ENCODE data around the gene CRCP. TPM values are rescaled to one million over a fixed set of nuclear protein-coding genes. Genes with fewer than 3 reads are reported as not detected.
"Not testable (repeated sequence)": the region's sequence is repeated elsewhere in the genome, so short reads cannot be mapped to it uniquely, and the experiment has no call there.

Gene CRCP
- polyA plus RNA-seq, 1 donor from 2014 or later: 51.2 TPM

GRCh38 chr7:66157060-66157459 lies 42.4 kb downstream of the CRCP start:
- Mint-ChIP-seq H3K27me3 (no peaks in the 10 kb centered on the region), H3K36me3 (peaks cover 22% of the 10 kb centered on the region), H3K4me3 (no peak overlapping the region), H3K4me1 (no peaks in the 10 kb centered on the region), H3K9me3 (peaks cover 3 to 6% (median 4%) of the 10 kb centered on the region in 3 donors), H3K27ac (peak overlapping the region in 1 of 3 donors; percentile 10)

- no peaks in the 10 kb centered on the region for H3K4me1 Mint-ChIP-seq
- peaks cover 12% of the 10 kb centered on the region for H3K36me3 Mint-ChIP-seq
- no peak overlapping the region for H3K4me3 Mint-ChIP-seq
- peaks cover 3 to 6% (median 4%) of the 10 kb centered on the region in 3 donors for H3K9me3 Mint-ChIP-seq
- no peak overlapping the region for H3K27ac Mint-ChIP-seq
- no peaks in the 10 kb centered on the region for H3K27me3 Mint-ChIP-seq
Observed at GRCh38 chr7:66162622-66163021, 48.0 kb downstream of the CRCP start.

GRCh38 chr7:66163186-66163610 lies 48.6 kb downstream of the CRCP start:
- Mint-ChIP-seq H3K36me3 (peaks cover 9% of the 10 kb centered on the region), H3K9me3 (peaks cover 3 to 4% (median 3%) of the 10 kb centered on the region in 3 donors), H3K4me1 (no peaks in the 10 kb centered on the region), H3K27me3 (no peaks in the 10 kb centered on the region), H3K27ac (peak overlapping the region in 1 of 3 donors; percentile 23), H3K4me3 (no peak overlapping the region)

- H3K4me1 Mint-ChIP-seq: no peaks in the 10 kb centered on the region
- H3K27me3 Mint-ChIP-seq: no peaks in the 10 kb centered on the region
- H3K27ac Mint-ChIP-seq: no peak overlapping the region
- H3K9me3 Mint-ChIP-seq: peaks cover 0 to 3% (median 2%) of the 10 kb centered on the region in 3 donors
- no peak overlapping the region for H3K4me3 Mint-ChIP-seq
- H3K36me3 Mint-ChIP-seq: peaks cover 3% of the 10 kb centered on the region
Observed at GRCh38 chr7:66164356-66164755, 49.7 kb downstream of the CRCP start.

DNA sequence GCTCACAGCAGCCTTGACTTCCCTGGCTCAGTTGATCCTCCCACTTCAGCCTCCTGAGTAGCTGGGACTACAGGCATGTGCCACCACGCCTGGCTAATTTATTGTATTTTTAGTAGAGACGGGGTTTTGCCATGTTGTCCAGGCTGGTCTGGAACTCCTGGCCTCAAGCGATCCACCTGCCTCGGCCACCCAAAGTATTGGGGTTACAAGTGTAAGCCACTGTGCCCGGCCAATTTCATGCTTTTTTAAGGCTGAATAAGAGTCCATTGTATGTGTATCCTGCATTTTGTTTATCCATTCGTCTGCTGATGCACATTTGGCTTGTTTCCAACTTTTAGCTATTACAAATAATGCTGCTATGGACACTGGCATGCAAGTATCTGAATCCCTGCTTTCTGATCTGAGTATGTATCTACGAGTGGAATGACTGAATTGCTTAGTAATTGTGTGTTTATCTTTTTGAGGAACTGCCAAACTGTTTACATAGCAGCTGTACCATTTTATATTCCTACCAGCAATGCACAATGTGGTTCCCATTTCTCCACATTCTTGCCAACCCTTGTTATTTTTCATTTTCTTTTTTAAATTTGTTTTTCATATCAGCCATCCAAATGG lies 53.2 kb downstream of the CRCP start:
- no peaks in the 10 kb centered on the region for H3K27me3 Mint-ChIP-seq
- H3K9me3 Mint-ChIP-seq: no peaks in the 10 kb centered on the region
- no peak overlapping the region for H3K4me3 Mint-ChIP-seq
- no peak overlapping the region for H3K27ac Mint-ChIP-seq
- peaks cover 3% of the 10 kb centered on the region for H3K36me3 Mint-ChIP-seq
- H3K4me1 Mint-ChIP-seq: no peaks in the 10 kb centered on the region

DNA sequence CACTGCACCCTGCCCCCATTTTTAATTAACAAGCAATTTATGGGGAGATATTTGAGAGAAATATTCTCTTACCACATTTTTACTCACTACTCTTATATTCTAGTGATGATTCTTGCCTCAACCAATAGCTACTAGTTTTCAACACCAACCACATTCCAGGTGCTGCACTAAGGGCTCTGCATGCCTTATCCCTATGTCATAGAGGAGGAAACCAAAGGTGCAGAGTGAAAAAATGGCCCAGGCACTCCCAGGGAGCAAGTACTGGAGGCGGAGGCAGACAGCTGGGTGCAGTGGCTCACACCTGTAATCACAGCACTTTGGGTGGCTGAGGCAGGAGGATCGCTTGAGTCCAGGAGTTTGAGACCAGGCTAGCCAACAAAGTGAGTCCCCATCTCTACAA lies 55.0 kb downstream of the CRCP start:
- Mint-ChIP-seq H3K27me3 (no peaks in the 10 kb centered on the region), H3K27ac (no peak overlapping the region), H3K4me3 (no peak overlapping the region), H3K4me1 (peaks cover 0 to 2% (median 0%) of the 10 kb centered on the region in 3 donors), H3K36me3 (peaks cover 2% of the 10 kb centered on the region), H3K9me3 (no peaks in the 10 kb centered on the region)

DNA sequence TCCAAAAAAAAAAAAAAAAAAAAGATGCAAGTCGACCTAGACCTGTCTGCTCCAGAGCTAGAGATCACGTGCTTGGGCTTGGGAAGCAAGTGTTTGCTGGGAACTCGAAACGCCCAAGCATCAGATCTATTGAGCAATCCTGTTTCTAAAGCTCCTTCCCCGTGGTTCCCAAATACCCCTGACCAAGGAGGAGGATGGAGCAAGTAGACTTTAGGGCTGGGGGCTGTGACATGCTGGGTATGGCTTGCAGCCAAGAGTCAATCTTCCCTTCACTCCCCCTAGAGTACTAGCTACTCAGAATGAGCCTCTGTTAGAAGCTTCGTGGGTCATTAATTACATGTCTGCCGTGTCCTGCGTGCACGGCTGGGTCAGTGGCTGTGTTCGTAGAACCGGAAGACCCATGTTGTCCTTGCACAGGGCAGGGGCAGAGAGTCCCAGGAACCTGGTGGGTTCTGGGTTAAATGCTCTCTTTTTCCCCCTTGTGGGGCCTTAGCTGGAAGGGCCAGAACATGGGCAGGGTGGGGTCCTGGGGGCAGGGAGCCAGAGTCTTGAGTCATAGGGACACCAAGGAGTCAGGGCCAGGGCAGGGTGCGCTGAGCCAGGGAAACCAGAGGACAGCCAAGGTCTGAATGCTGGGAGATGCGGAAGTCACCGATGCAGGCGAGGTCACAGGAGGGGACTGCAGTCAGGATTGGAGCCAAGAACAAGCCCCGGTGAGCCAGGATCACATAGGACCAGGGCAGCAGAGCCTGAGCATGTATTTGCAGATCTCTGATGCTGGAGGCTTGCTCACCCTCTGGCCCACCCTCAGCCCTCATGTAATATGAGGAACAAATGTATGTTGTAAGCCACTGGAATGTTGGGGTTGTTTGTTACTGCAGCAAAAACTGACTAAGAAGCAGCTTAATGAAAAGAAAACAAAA lies 55.9 kb downstream of the CRCP start:
- Mint-ChIP-seq H3K36me3 (peaks cover 2% of the 10 kb centered on the region), H3K27me3 (no peaks in the 10 kb centered on the region), H3K4me1 (peaks cover 0 to 2% (median 0%) of the 10 kb centered on the region in 3 donors), H3K4me3 (no peak overlapping the region), H3K9me3 (no peaks in the 10 kb centered on the region), H3K27ac (no peak overlapping the region)

- not testable (repeated sequence) for H3K9me3 Mint-ChIP-seq, H3K36me3 Mint-ChIP-seq, H3K27ac Mint-ChIP-seq, H3K27me3 Mint-ChIP-seq, H3K4me1 Mint-ChIP-seq, H3K4me3 Mint-ChIP-seq
Observed at GRCh38 chr7:66172536-66173401, 58.1 kb downstream of the CRCP start.

DNA sequence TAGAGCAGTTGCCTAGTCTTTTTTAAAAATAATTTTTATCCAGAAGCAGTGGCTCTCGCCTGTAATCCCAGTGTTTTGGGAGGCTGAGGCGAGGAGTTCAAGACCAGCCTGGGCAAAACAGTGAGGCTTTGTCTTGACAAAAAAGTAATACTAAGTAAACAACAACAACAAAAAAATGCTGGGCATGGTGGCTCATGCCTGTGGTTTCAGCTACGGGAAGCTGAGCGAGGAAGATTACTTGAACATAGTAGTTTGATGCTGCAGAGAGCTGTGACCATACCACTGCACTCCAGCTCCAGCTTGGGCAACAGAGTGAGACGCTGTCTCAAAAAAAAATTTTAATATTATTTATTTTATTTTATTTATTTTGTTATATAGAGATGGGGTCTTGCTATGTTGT lies 59.2 kb downstream of the CRCP start:
- Mint-ChIP-seq H3K4me3 (no peak overlapping the region), H3K9me3 (peaks cover 0 to 1% (median 0%) of the 10 kb centered on the region in 3 donors), H3K4me1 (peaks cover 0 to 2% (median 0%) of the 10 kb centered on the region in 3 donors), H3K27me3 (no peaks in the 10 kb centered on the region), H3K27ac (no peak overlapping the region), H3K36me3 (peaks cover 2% of the 10 kb centered on the region)

GRCh38 chr7:66175006-66175405 lies 60.4 kb downstream of the CRCP start:
- not testable (repeated sequence) for H3K27ac Mint-ChIP-seq, H3K36me3 Mint-ChIP-seq, H3K9me3 Mint-ChIP-seq, H3K4me1 Mint-ChIP-seq, H3K4me3 Mint-ChIP-seq, H3K27me3 Mint-ChIP-seq

GRCh38 chr7:66176914-66177313 lies 62.3 kb downstream of the CRCP start:
- Mint-ChIP-seq H3K27me3 (no peaks in the 10 kb centered on the region), H3K9me3 (peaks cover 0 to 1% (median 0%) of the 10 kb centered on the region in 3 donors), H3K4me3 (no peak overlapping the region), H3K36me3 (no peaks in the 10 kb centered on the region), H3K4me1 (peaks cover 0 to 2% (median 0%) of the 10 kb centered on the region in 3 donors), H3K27ac (no peak overlapping the region)

- Mint-ChIP-seq H3K9me3 (peaks cover 0 to 1% (median 0%) of the 10 kb centered on the region in 3 donors), H3K27ac (no peak overlapping the region), H3K36me3 (no peaks in the 10 kb centered on the region), H3K4me3 (no peak overlapping the region), H3K27me3 (no peaks in the 10 kb centered on the region), H3K4me1 (peaks cover 0 to under 1% (median 0%) of the 10 kb centered on the region in 3 donors)
Observed at GRCh38 chr7:66178258-66178657, 63.6 kb downstream of the CRCP start.

DNA sequence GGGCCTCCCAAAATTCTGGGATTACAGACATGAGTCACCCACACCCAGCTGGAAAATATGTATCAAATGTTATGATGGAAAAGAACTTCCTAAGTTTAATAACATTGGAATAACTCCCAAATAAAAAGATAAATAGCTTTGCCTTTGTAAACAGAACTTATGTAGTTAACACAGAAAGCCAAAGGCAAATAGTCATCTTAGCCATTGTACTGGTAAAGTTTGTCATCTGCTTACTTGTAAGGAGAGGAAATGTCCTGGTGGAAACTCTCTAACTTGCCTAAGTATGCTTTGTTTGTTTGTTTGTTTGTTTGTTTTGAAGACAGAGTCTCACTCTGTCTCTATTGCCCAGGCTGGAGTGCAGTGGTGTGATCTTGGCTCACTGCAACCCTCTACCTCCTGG lies 66.7 kb downstream of the CRCP start:
- Mint-ChIP-seq H3K27ac (no peak overlapping the region), H3K4me1 (peaks cover 0 to 3% (median 0%) of the 10 kb centered on the region in 3 donors), H3K4me3 (no peak overlapping the region), H3K9me3 (peaks cover 0 to 3% (median 3%) of the 10 kb centered on the region in 3 donors), H3K36me3 (no peaks in the 10 kb centered on the region), H3K27me3 (no peaks in the 10 kb centered on the region)

- H3K4me3 Mint-ChIP-seq: no peak overlapping the region
- H3K27ac Mint-ChIP-seq: no peak overlapping the region
- no peaks in the 10 kb centered on the region for H3K27me3 Mint-ChIP-seq
- peaks cover 0 to 3% (median 0%) of the 10 kb centered on the region in 3 donors for H3K4me1 Mint-ChIP-seq
- no peaks in the 10 kb centered on the region for H3K36me3 Mint-ChIP-seq
- peaks cover 0 to 3% (median 3%) of the 10 kb centered on the region in 3 donors for H3K9me3 Mint-ChIP-seq
Observed at GRCh38 chr7:66181845-66182244, 67.2 kb downstream of the CRCP start.

GRCh38 chr7:66182920-66183319 lies 68.3 kb downstream of the CRCP start:
- H3K27me3 Mint-ChIP-seq: no peaks in the 10 kb centered on the region
- no peak overlapping the region for H3K4me3 Mint-ChIP-seq
- H3K4me1 Mint-ChIP-seq: peaks cover 0 to 3% (median 0%) of the 10 kb centered on the region in 3 donors
- H3K36me3 Mint-ChIP-seq: no peaks in the 10 kb centered on the region
- H3K9me3 Mint-ChIP-seq: peaks cover 0 to 3% (median 3%) of the 10 kb centered on the region in 3 donors
- H3K27ac Mint-ChIP-seq: no peak overlapping the region

Data from IgD-negative memory B cell (primary cell).